GM12873 (cell line): ENCODE results near the gene PLOD2.

Source experiments
- CTCF ChIP-seq: IDR thresholded peaks from 2 replicates; pipeline ENCODE4 v1.5.1; 2012; ENCODE audit warnings: low read depth, mild to moderate bottlenecking, moderate library complexity, low read length, control low read depth; ENCODE audit not compliant: insufficient read depth; ENCODE audit errors: missing control alignments

PLOD2 gene

GRCh38 chr3:146129750-146130149 is 31.2 kb downstream of the PLOD2 start:
- no peak for TF ChIP-seq CTCF

- no peak for TF ChIP-seq CTCF
These were observed 32.0 kb downstream of the PLOD2 start for GRCh38 chr3:146128939-146129338.

GRCh38 chr3:146128179-146128578 is 32.8 kb downstream of the PLOD2 start:
- no peak for TF ChIP-seq CTCF

GRCh38 chr3:146125951-146126350 is 35.0 kb downstream of the PLOD2 start:
- TF ChIP-seq CTCF: no peak

- no peak for TF ChIP-seq CTCF
These were observed 36.7 kb downstream of the PLOD2 start for GRCh38 chr3:146124126-146124801.

GRCh38 chr3:146117406-146118285 is 43.3 kb downstream of the PLOD2 start:
- no peak for TF ChIP-seq CTCF

- no peak for TF ChIP-seq CTCF
These were observed 45.4 kb downstream of the PLOD2 start for GRCh38 chr3:146115619-146116018.
